Measurements from ENCODE around the gene EMILIN2. TPM values are rescaled to one million over a fixed set of nuclear protein-coding genes. Genes with fewer than 3 reads are reported as not detected.
A peak's percentile ranks its signal among the peaks of the same experiment; 100 is the strongest.

The EMILIN2 gene
- total and polyA plus RNA-seq, 5 donors, result 3.8 to 8.4 (median 6.8) TPM

DNA sequence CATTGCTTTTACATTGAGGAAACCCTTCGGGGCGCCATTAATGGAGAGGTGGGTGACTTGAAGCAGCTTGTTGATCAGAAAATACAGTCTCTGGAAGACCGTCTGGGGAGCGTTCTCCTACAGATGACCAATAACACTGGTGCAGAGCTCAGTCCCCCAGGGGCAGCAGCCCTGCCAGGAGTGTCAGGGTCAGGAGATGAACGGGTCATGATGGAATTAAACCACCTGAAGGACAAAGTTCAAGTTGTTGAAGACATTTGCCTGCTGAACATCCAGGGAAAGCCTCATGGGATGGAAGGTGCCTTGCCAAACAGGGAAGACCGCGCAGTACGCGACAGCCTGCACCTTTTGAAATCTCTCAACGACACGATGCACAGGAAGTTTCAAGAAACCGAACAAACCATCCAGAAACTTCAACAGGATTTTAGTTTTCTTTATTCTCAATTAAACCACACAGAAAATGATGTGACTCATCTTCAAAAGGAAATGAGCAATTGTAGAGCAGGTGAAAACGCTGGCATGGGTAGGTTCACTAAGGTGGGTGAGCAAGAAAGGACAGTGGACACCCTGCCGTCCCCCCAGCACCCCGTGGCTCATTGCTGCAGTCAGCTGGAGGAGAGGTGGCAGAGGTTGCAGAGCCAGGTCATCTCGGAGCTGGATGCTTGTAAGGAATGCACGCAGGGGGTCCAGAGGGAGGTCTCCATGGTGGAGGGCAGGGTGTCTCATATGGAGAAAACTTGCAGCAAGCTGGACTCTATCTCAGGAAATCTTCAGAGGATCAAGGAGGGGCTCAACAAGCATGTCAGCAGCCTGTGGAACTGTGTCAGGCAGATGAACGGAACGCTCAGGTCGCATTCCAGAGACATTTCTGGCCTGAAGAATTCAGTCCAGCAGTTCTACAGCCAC lies 45.0 kb downstream of the EMILIN2 start:
- Histone ChIP-seq H3K27ac (ENCODE audit: low read length) (no peak overlapping the region), H3K4me1 (ENCODE audit: control insufficient read depth, insufficient read depth, low read length) (peaks cover 7% of the 10 kb centered on the region), H3K9me3 (ENCODE audit: control insufficient read depth, low read length) (no peaks in the 10 kb centered on the region), H3K27me3 (ENCODE audit: control insufficient read depth, insufficient read depth) (no peaks in the 10 kb centered on the region), H3K4me3 (ENCODE audit: low read length) (no peak overlapping the region)
- no peak for DNase-seq
- WGBS, result 80% methylated on average over 20 of the region's 20 CpGs
- ATAC-seq, result no peak
- intact Hi-C loops (cut with DNase I), result no loop called here

DNA sequence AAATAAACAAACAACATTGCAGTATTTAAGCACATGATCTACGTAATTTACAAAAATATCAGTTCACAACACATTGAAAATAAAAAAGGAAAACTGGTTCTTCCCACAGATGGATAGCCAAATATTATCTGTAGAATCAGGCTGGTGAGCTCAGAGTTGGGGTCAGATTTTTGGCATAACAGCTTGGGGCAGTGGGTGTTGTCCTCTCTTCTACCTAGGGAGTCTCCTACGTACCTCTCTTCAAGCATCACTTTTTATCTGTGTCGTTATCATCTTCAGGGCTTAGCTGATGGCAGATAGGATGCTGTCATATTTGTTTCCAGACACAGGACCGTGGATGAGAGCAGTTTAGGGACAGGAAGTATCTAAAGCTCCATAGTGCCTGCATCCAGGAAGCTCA lies 46.2 kb downstream of the EMILIN2 start:
- ATAC-seq (no peak), DNase-seq (no peak)
- H3K4me3 ChIP-seq (ENCODE audit: low read length), result no peak overlapping the region
- peaks cover 7% of the 10 kb centered on the region for H3K4me1 ChIP-seq (ENCODE audit: control insufficient read depth, insufficient read depth, low read length)
- intact Hi-C loops (cut with DNase I), result no loop called here
- 63% methylated on average over 4 of the region's 4 CpGs for WGBS
- no peak overlapping the region for H3K27ac ChIP-seq (ENCODE audit: low read length)
- no peaks in the 10 kb centered on the region for H3K9me3 ChIP-seq (ENCODE audit: control insufficient read depth, low read length)
- no peaks in the 10 kb centered on the region for H3K27me3 ChIP-seq (ENCODE audit: control insufficient read depth, insufficient read depth)

DNA sequence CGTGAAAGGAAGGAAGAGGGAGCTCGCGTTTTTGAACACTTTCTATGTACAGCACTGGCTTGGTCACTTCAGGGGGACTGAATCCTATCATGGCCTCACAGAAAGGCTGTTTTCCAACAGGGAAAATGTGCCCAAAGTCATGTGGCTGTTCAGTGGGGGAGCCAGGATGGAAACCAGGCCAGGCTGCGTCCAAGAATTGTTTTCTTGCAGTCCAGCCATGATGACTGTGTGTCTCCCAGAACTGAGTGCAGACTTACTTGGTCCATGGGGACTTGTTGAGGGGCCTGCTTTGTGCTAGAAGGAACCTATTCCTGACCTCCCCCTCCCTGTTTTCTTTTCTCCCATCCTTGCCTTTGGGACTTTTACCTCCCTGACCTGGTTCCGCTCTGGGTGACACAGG lies 46.9 kb downstream of the EMILIN2 start:
- H3K27ac ChIP-seq (ENCODE audit: low read length), result peak overlapping the region; percentile 43
- intact Hi-C loops (cut with DNase I), result no loop called here
- H3K27me3 ChIP-seq (ENCODE audit: control insufficient read depth, insufficient read depth), result no peaks in the 10 kb centered on the region
- H3K4me3 ChIP-seq (ENCODE audit: low read length), result no peak overlapping the region
- WGBS, result 64% methylated on average over 5 of the region's 5 CpGs
- DNase-seq (no peak), ATAC-seq (no peak)
- peaks cover 7% of the 10 kb centered on the region for H3K4me1 ChIP-seq (ENCODE audit: control insufficient read depth, insufficient read depth, low read length)
- H3K9me3 ChIP-seq (ENCODE audit: control insufficient read depth, low read length), result no peaks in the 10 kb centered on the region

- ATAC-seq (peak; percentile 86 to 87), DNase-seq (peak; percentile 50 to 79 (median 70))
- peak overlapping the region; percentile 43 for H3K27ac ChIP-seq (ENCODE audit: low read length)
- H3K4me3 ChIP-seq (ENCODE audit: low read length), result no peak overlapping the region
- intact Hi-C loops (cut with DNase I), result no loop called here
- no peaks in the 10 kb centered on the region for H3K27me3 ChIP-seq (ENCODE audit: control insufficient read depth, insufficient read depth)
- H3K9me3 ChIP-seq (ENCODE audit: control insufficient read depth, low read length), result no peaks in the 10 kb centered on the region
- H3K4me1 ChIP-seq (ENCODE audit: control insufficient read depth, insufficient read depth, low read length), result peaks cover 7% of the 10 kb centered on the region
- WGBS, result 63% methylated on average over 11 of the region's 11 CpGs
Observed at GRCh38 chr18:2894131-2894840, 47.5 kb downstream of the EMILIN2 start.

GRCh38 chr18:2894841-2895370 lies 48.1 kb downstream of the EMILIN2 start:
- H3K4me3 ChIP-seq (ENCODE audit: low read length), result no peak overlapping the region
- H3K27me3 ChIP-seq (ENCODE audit: control insufficient read depth, insufficient read depth), result no peaks in the 10 kb centered on the region
- no peak overlapping the region for H3K27ac ChIP-seq (ENCODE audit: low read length)
- intact Hi-C loops (cut with DNase I), result no loop called here
- ATAC-seq, result no peak
- DNase-seq, result no peak
- 72% methylated on average over 2 of the region's 2 CpGs for WGBS
- no peaks in the 10 kb centered on the region for H3K9me3 ChIP-seq (ENCODE audit: control insufficient read depth, low read length)
- peaks cover 7% of the 10 kb centered on the region for H3K4me1 ChIP-seq (ENCODE audit: control insufficient read depth, insufficient read depth, low read length)

DNA sequence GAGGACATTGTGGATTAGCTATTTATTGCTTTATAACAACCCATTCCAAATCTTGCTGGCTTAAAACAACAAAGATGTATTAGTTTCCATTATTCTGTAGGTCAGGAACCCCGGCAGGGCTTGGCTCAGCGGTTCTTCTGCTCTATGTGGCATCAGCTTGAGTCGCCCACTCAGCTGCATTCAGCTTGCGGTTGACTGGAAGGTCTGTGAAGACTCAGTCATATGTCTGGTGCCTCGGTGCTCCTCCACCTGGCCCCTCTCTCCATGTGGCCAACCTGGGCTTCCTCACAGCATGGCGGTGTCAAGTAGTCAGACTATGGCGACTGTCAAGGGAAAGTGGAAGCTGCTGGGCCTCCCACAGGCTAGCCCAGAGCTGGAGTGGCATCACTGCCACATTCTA lies 48.6 kb downstream of the EMILIN2 start:
- Histone ChIP-seq H3K9me3 (ENCODE audit: control insufficient read depth, low read length) (no peaks in the 10 kb centered on the region), H3K4me3 (ENCODE audit: low read length) (no peak overlapping the region), H3K27ac (ENCODE audit: low read length) (no peak overlapping the region), H3K4me1 (ENCODE audit: control insufficient read depth, insufficient read depth, low read length) (peaks cover 7% of the 10 kb centered on the region), H3K27me3 (ENCODE audit: control insufficient read depth, insufficient read depth) (no peaks in the 10 kb centered on the region)
- WGBS, result 99% methylated on average over 7 of the region's 7 CpGs
- ATAC-seq (no peak), DNase-seq (no peak)
- intact Hi-C loops (cut with DNase I), result no loop called here

- Histone ChIP-seq H3K27me3 (ENCODE audit: control insufficient read depth, insufficient read depth) (no peaks in the 10 kb centered on the region), H3K4me3 (ENCODE audit: low read length) (no peak overlapping the region), H3K4me1 (ENCODE audit: control insufficient read depth, insufficient read depth, low read length) (peaks cover 7% of the 10 kb centered on the region), H3K9me3 (ENCODE audit: control insufficient read depth, low read length) (no peaks in the 10 kb centered on the region), H3K27ac (ENCODE audit: low read length) (no peak overlapping the region)
- 81% methylated on average over 4 of the region's 4 CpGs for WGBS
- DNase-seq, result no peak
- ATAC-seq, result no peak
- intact Hi-C loops (cut with DNase I), result no loop called here
Observed at GRCh38 chr18:2896990-2897389, 50.2 kb downstream of the EMILIN2 start.

GRCh38 chr18:2897448-2898185 lies 50.8 kb downstream of the EMILIN2 start:
- 77% methylated on average over 12 of the region's 12 CpGs for WGBS
- H3K4me3 ChIP-seq (ENCODE audit: low read length), result no peak overlapping the region
- ATAC-seq (no peak), DNase-seq (no peak)
- intact Hi-C loops (cut with DNase I), result no loop called here
- no peaks in the 10 kb centered on the region for H3K9me3 ChIP-seq (ENCODE audit: control insufficient read depth, low read length)
- no peak overlapping the region for H3K27ac ChIP-seq (ENCODE audit: low read length)
- H3K4me1 ChIP-seq (ENCODE audit: control insufficient read depth, insufficient read depth, low read length), result peaks cover 7% of the 10 kb centered on the region
- no peaks in the 10 kb centered on the region for H3K27me3 ChIP-seq (ENCODE audit: control insufficient read depth, insufficient read depth)

- Histone ChIP-seq H3K4me3 (ENCODE audit: low read length) (no peak overlapping the region), H3K9me3 (ENCODE audit: control insufficient read depth, low read length) (no peaks in the 10 kb centered on the region), H3K27me3 (ENCODE audit: control insufficient read depth, insufficient read depth) (no peaks in the 10 kb centered on the region), H3K4me1 (ENCODE audit: control insufficient read depth, insufficient read depth, low read length) (peaks cover 7% of the 10 kb centered on the region), H3K27ac (ENCODE audit: low read length) (no peak overlapping the region)
- intact Hi-C loops (cut with DNase I), result no loop called here
- ATAC-seq, result peak in 1 of 2 donors; percentile 3
- WGBS, result 34% methylated on average over 6 of the region's 6 CpGs
- peak in 1 of 3 donors; percentile 56 for DNase-seq
Observed at GRCh38 chr18:2898186-2898640, 51.4 kb downstream of the EMILIN2 start.

DNA sequence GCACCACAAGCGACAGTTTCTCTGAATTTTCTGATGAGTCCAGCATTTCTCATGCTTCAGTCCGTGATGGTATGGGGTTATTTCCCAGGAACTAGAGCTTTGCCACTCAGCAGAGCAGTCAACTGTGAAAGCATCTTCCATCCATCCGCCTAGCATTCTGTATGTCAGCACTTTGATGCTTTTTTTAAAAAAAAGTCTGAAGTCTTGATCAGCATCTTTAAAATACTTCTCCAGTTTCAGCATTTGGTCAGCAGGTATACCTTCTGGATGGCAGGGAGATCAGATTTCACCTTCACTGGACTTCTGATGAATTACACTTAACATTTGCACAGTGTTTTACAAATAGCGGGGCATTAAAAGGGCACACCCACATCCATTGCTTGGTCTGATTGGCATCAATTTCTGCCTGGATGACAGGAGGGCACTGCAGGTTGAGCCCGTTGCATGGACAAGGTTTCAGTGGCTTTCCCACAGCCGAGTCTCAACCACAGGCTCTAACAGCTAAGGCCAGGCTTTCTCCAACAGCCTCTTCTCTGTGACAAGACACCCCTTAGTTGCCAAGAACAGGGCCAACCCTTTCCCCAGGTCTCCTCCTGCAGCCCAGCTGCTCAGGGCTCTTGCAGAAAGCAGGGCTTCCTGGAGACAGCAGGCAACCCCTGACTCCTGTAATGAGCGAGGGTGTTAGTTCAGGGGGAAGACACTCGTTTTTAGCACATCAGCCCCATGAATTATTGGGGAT lies 54.0 kb downstream of the EMILIN2 start:
- Histone ChIP-seq H3K4me3 (ENCODE audit: low read length) (no peak overlapping the region), H3K27ac (ENCODE audit: low read length) (no peak overlapping the region), H3K4me1 (ENCODE audit: control insufficient read depth, insufficient read depth, low read length) (no peaks in the 10 kb centered on the region), H3K27me3 (ENCODE audit: control insufficient read depth, insufficient read depth) (no peaks in the 10 kb centered on the region), H3K9me3 (ENCODE audit: control insufficient read depth, low read length) (no peaks in the 10 kb centered on the region)
- intact Hi-C loops (cut with DNase I), result loop anchor here in 1 of 4 donors (10.0 kb wide), 1 partner anchor 96 kb away; no protein-coding TSS in a partner anchor
- peak in 1 of 2 donors; percentile 15 for ATAC-seq
- 72% methylated on average over 8 of the region's 8 CpGs for WGBS
- DNase-seq, result no peak
